ENCODE results near the gene DGKQ.
"Not testable (repeated sequence)": the region's sequence is repeated elsewhere in the genome, so short reads cannot be mapped to it uniquely, and the experiment has no call there.

The DGKQ gene

DNA sequence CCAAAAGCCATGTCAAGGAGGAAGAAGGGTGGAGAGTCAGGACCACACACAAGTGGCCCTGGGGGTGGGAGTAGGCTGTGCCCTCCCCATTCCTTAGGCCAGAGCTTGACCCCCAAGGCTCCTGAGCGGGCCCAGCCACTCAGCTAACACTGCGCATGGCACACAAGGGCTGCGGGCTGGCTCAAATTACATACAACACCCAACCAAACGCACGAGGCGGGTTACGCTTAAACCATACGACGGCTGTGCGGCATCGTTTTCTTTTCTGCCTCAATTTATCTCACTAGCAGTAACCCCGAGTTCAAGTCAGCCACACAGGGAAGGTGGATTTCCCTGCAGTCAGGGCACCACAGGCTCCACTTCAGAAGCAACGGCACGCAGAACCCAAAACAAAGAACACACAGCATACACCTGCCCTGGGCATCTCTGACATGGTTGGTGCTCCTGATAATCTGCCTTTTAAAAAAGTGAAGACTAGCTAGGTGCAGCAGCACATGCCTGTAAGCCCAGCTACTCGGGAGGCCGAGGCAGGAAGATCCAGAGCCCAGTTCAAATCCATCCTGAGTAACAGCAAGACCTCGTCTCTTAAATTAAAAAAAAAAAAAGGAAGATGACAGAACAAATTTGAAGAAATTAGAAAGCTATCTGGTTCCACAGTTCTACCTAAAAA is 44.1 kb downstream of the DGKQ start:
- DNase-seq (ENCODE audit: extremely low read depth in 1 of 2, low read depth in 1 of 2), result no peak

DNA sequence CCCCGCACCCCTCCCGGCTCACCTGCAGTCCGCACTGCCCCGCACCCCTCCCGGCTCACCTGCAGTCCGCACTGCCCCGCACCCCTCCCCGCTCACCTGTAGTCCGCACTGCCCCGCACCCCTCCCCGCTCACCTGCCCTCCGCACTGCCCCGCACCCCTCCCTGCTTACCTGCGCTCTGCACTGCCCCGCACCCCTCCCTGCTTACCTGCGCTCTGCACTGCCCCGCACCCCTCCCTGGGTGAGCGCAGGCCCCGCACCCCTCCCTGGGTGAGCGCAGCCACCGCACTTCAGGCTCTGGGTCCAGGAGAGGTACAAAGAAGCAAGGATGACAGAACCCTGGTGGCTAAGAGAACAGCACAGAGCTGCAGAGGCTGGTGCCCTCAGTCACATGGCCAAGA is 45.8 kb downstream of the DGKQ start:
- DNase-seq (ENCODE audit: extremely low read depth in 1 of 2, low read depth in 1 of 2), result not testable (repeated sequence)

DNA sequence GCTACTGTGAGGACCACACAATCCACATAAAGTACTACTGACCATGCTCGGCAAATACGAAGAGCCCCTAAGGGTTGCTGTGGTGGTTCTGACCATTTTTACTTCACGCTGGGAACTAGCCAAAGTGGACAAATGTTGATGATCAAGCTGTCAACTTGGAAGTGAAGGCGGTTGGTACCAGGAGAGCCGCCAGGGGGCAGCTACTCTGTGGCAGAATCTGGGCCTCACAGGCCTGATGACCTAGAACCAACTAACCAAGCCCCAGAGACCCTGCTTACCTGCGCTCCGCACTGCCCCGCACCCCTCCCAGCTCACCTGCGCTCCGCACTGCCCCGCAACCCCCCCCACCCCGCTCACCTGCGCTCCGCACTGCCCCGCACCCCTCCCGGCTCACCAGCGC is 46.8 kb downstream of the DGKQ start:
- no peak for DNase-seq (ENCODE audit: extremely low read depth in 1 of 2, low read depth in 1 of 2)

DNA sequence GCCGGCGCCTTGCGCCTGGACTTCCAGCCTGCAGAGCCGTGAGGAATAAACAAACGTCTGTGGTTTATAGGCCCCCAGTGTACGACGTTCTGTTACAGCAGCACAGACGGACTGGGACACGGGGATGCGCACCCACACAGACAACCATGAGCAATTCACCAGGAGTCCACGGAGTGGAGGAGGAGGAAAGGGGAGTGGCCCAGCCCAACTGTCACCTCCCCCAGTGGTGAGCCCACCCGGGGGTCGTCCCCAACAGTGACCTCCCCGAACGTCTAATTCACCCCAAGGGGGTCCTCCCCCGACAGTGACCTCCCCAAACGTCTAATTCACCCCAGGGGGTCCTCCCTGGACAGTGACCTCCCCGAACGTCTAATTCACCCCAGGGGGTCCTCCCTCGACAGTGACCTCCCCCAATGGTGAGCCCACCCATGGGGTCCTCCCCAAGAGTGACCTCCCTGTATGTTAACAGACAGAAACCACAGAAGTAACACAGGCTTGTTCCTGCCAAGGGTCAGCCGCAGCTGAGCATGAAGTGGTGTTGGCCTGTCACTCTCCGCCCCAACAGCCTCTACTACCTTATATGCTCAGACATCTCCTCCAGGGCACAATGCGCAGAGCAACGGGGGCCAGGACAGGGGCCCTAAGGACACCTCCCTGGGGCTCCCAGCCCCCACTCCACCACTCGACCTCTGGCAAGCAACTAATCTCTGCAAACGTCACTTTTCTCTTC is 47.4 kb downstream of the DGKQ start:
- DNase-seq (ENCODE audit: extremely low read depth in 1 of 2, low read depth in 1 of 2), result no peak

DNA sequence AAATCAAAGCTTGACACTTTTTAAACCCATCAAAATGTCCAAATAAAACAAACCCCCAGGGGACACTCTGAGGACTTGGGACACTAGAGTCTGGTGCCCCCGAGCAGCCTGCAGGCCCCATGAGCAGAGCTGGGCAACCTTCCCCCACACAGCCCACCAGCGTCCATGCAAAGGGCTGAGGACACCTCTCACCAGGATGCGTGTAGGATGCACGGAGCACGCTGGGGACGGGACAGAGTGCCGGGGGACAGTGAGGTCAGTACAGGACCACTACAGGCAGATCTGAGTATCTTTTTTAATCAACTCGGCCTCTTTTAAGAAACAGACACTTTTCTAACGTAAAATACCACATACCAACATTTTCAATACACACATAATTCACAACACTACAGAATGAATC is 48.2 kb downstream of the DGKQ start:
- DNase-seq (ENCODE audit: extremely low read depth in 1 of 2, low read depth in 1 of 2), result no peak

DNA sequence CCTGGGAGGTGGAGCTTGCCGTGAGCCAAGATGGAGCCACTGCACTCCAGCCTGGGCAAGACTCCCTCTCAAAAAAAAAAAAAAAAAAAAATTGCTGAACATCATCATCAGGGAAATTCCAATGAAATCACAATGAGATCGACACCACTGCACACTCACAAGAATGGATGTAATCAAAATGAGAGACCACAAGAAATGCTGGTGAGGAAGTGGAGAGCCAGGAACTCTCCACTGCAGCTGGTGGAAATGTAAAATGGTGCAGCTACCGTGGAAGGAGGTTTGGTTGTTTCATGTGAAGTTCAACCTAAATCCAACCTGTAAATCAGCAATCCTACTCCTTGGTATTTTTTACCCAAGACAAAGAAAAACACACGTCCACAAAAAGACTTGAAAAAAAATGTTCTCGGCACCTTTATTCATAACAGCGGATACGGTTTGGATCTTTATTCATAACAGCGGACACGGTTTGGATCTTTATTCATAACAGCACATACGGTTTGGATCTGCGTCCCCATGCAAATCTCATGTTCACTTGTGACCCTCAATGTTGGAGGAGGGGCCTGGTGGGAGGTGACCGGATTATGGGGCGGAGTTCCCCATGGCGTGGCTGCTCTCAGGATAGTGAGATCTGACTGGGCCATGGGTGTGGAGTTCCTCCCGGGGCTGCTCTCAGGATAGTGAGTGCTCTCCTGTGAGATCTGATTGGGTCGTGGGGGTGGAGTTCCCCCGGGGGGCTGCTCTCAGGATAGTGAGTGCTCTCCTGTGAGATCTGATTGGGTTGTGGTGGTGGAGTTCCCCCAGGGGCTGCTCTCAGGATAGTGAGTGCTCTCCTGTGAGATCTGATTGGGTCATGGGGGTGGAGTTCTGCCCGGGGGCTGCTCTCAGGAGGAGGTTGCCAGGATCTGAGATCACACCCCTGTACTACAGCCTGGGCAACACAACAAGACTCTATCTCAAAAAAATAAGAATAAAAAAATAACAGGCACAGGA is 49.0 kb downstream of the DGKQ start:
- DNase-seq (ENCODE audit: extremely low read depth in 1 of 2, low read depth in 1 of 2), result no peak

DNA sequence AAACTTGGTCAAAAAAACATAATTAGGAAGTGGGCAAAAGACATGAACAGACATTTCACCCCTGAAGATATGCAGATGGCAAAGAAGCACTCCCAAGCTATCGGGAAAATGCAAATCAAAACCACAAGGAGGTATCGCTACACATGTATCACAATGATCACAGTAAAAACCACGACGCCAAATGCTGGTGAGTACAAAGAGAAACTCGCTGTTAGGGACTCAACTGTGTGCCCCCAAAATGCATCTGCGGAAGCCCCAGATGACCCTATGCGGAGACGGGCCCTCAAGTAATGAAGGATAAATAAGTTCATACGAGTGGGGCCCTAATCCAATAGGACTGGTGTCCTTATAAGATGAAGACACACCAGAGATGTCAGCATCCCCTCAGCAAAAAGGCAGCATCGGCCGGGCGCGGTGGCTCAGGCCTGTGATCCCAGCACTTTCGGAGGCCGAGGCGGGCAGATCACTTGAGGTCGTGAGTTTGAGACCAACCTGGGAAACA is 51.5 kb downstream of the DGKQ start:
- DNase-seq (ENCODE audit: extremely low read depth in 1 of 2, low read depth in 1 of 2), result no peak

DNA sequence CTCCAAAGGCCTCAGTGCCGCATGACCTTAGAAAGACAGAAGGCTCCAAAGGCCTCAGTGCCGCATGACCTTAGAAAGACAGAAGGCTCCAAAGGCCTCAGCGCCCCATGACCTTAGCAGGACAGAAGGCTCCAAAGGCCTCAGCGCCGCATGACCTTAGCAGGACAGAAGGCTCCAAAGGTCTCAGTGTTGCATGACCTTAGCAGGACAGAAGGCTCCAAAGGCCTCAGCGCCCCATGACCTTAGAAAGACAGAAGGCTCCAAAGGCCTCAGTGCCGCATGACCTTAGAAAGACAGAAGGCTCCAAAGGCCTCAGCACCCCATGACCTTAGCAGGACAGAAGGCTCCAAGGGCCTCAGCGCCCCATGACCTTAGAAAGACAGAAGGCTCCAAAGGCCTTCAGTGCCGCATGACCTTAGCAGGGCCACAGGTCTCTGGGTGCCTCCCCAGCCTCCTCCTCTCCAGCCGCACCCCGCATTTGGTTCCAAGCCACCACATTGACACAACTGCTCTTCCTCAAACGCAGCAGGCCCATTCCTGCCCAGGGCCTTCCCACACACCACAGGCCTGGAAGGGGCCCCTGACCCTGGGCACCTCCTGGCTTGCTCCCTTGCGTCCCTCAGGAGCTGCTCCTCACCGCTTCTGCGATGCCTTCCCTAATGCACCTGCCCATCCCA is 54.2 kb downstream of the DGKQ start:
- DNase-seq (ENCODE audit: extremely low read depth in 1 of 2, low read depth in 1 of 2), result not testable (repeated sequence)

DNA sequence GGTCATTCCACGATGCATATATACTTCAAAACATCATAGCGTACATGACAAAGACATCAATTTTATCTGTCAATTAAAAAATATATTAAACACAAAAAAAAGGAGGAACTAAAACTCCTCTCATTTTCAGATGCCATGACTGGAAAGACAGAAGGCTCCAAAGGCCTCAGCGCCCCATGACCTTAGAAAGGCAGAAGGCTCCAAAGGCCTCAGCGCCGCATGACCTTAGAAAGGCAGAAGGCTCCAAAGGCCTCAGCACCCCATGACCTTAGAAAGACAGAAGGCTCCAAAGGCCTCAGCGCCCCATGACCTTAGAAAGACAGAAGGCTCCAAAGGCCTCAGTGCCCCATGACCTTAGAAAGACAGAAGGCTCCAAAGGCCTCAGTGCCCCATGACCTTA is 54.8 kb downstream of the DGKQ start:
- DNase-seq (ENCODE audit: extremely low read depth in 1 of 2, low read depth in 1 of 2), result not testable (repeated sequence)

DNA sequence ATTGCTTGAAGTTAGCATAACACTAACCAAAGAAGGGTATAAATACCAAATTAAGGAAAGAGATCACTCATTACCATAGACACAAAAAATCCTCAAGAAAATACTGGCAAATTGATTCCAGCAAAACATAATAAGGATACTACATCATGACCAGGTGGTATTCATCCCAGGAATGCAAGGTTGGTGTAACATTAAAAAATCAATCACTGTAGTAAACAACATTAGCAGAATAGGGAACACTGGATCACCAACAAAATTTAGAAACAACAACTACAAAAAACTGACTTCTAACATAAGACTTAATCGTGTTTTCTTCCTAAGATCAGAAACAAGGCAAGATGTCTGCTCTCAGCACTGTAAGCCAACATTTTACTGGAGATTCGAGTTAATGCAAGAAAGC is 55.4 kb downstream of the DGKQ start:
- DNase-seq (ENCODE audit: extremely low read depth in 1 of 2, low read depth in 1 of 2), result no peak

DNA sequence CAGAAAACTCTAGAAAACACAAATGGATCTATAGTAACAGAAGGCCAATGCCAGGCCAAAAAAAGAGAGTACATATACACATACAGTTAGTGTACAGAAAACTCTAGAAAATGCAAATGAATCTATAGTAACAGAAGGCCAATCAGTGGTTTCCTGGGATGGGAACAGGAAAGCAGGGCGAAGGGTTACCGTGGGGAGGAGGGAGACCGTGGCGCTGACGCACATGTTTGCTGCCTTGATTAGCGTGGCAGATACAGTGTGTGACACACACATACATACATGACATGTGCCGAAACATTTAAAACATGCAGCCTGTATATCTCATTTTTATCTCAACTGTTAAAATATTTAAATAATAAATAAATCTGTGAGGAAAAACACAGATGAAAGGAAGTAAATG is 55.9 kb downstream of the DGKQ start:
- no peak for DNase-seq (ENCODE audit: extremely low read depth in 1 of 2, low read depth in 1 of 2)

DNA sequence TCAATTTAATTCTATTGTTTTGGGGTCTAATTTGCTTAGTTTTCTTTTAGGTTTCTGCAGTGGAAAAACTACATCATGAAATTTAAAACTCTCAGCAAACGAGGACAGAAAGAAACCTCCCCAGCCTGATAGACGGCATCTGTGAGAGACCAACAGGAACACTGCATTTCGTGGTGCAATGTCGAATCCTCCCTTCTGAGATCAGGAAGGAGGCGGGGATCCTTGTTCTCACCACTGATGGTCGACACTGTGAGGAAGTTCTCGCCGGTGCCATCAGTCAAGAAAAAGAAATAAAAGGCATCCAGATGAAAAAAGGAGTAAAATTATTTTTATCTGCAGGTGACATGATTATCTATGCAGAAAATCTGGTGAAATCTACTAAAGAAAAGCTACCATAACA is 57.8 kb downstream of the DGKQ start:
- DNase-seq (ENCODE audit: extremely low read depth in 1 of 2, low read depth in 1 of 2), result no peak

DNA sequence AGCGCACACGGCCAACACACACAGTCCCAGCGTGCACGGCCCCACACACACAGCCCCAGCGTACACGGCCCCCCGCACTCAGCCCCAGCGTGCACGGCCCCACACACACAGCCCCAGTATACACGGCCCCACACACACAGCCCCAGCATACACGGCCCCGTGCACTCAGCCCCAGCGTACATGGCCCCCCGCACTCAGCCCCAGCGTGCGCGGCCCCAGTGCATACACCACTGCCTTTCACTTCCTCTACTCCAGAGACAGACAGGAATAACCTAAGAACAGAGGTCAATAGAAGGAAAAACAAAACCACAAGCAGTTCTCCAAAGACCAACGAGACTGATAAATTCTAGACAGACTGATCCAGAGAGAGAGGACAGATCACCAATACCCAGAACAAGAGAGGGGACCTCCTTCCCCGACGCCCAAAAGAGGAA is 58.3 kb downstream of the DGKQ start:
- DNase-seq (ENCODE audit: extremely low read depth in 1 of 2, low read depth in 1 of 2), result no peak

DNA sequence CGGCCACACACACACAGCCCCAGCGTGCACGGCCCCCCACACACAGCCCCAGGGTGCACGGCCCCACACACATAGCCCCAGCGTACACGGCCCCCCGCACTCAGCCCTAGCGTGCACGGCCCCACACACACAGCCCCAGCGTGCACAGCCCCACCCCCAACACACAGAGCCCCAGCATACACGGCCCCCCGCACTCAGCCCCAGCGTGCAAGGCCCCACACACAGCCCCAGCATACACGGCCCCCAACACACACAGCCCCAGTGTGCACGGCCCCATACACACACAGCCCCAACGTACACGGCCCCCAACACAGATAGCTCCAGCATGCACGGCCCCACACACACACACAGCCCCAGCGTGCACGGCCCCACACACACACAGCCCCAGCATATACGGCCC is 58.8 kb downstream of the DGKQ start:
- DNase-seq (ENCODE audit: extremely low read depth in 1 of 2, low read depth in 1 of 2), result no peak

DNA sequence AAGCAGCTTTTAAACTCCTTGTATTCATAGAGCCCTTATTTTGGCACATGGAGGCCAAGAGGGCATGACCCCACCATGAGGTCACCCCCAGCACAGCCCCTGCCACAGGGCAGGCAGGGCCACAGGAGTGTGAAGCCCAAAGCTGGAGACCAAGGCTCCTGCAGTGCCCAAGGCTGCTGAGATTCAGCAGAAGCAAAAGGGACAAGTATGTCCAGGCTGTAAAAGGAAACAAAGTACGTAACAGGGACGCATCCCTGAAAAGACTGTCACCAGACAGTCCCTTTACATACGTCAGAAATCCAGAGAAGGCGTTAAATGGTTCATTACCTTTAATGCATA is 60.1 kb downstream of the DGKQ start:
- no peak for DNase-seq (ENCODE audit: extremely low read depth in 1 of 2, low read depth in 1 of 2)

DNA sequence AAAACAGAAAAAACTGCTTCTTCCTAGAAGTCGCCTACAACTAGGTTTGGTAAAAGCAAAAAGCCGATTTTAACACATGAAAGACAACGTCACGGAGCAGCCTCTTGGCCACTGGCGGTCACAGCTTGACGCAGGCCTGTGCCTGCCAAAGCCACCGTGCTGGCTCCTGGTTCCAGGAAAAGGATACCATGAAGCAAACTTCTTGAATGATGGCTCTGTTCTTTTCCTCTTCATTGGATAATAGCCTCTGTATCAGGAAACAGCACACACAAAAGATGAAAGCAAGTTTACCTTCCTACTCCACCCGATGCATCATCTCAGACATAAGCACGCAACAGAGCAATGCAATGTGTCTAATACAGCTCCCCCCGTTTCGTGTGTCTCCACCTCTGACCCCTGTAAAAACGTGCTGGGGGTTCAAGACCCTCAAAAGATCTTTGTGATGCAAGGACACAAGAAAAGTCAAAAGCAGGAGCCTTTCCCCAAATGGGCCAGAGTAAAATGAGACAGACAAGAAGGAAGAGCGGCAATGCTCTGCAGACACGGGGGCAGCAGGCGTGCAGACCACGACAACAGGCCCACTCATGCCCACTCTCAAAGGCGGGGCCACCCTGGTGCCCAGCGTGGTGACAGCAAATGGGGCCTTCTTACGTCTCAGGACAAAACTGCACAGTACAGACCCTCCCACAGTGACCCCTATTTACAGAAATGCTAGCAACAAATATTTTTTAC is 60.7 kb downstream of the DGKQ start:
- DNase-seq (ENCODE audit: extremely low read depth in 1 of 2, low read depth in 1 of 2), result no peak

DNA sequence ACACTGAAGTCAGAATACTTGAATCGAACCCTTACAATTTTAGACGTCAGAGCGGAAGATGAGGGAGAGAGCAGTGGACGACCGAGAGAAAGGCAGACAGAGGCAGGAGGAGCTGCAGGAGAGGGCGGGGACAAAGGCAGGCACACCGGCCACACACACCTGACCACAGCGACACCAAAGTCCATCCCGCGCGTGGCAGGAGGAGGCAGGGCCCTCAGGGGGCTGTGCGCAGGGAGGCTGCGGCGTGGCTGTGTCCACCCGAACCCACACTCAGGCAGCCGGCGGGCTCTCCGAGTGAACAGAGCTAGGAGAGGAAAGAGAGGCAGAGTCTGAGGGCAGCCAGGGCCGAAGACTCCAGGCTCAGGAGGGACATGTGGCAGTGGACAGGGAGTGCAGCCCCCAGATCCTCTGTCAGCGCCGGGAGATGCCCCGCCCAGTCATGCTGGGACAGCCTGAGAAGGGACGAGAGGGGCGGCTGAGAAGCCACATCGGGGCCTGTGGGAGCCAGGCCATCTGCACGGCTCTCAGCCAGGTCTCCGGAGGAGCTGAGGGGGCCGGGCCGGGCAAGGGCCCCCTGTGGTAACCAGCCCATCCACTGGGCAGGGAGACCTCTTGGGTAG is 61.4 kb downstream of the DGKQ start:
- DNase-seq (ENCODE audit: extremely low read depth in 1 of 2, low read depth in 1 of 2), result no peak

DNA sequence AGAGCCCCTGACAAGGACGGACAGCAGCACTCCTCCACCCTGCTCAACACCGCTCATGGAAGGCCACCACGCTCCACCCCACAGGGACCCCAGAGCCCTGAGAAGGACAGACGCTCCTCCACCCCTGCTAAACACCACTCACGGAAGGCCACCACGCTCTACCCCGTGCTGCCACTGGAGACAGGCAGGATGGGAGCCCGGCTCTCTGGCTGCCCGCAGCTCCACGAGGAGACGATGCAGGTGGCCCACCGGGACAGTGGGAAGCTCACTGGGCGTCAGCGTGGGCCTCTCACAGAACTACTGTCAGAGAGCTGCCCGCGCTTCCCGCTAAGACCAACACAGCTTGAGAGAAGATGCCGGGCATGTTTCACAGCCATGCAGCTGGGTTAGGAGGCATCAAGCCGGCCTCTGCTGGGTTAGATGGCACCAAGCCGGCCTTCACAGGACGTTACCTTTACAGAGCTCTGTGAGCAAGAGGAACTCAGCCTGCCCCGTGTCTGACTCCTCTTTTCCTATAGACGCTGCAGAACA is 62.1 kb downstream of the DGKQ start:
- DNase-seq (ENCODE audit: extremely low read depth in 1 of 2, low read depth in 1 of 2), result no peak

DNA sequence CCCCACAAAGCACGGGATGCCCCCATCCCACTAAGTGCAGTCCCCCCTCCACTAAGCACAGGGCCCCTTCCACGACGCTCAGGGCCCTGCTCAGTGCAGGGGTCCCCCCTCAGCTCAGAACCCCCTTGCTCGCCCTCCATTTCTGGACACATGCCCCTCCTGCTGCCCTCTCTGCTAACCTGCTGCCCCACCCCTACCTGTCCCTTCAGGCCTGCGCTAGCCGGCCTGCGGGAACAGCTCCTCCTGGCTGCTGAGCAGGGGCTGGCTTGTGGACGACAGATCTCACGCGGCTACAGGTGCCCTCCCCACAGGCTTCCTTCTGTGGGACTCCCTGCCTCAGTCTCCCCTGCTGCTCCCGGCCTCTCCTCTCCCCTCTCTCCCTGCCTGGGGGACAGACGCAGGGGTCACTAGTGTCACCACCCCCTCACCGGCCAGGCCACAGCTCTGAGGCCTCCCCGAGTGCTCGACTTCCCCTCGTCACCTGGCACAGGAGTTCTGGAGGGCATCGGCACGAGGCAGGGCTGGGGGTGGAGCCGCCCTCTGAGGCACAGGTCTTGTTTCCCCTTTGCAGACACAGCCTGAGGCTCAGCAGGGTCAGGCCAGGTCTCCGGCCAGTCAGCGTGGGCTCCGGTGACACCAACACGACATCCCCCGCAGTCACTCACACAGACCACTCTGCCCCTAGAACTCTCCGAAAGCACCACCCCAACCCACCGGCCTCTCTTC is 62.8 kb downstream of the DGKQ start:
- DNase-seq (ENCODE audit: extremely low read depth in 1 of 2, low read depth in 1 of 2), result no peak

Data from activated CD8-positive, alpha-beta memory T cell treated with anti-CD3 and anti-CD28 coated beads for 1 hour (primary cell).